Left renal pelvis (tissue), 4 donors: ENCODE results near the gene ATP2B3. TPM values are rescaled to one million over a fixed set of nuclear protein-coding genes. Genes with fewer than 3 reads are reported as not detected.

Source experiments
- DNase-seq, 4 donors: peaks; one replicate each; pipeline ENCODE4 v3.0.0-alpha.2; 2013; ENCODE audit warnings: low read depth in 4 of 4, low spot score in 3 of 4
- polyA plus RNA-seq, 4 donors: library from polyadenylated mRNA; unstranded; fragments of 120-200 nt; gene quantifications; one replicate each; pipeline ENCODE4 v1.2.1, GENCODE V29; 2013; ENCODE audit not compliant: insufficient read length in 4 of 4

ATP2B3 gene
- polyA plus RNA-seq, 4 donors = 0.10 to 0.32 (median 0.22) TPM

GRCh38 chrX:153507484-153508178, 9.8 kb upstream of the ATP2B3 start:
- no peak for DNase-seq

GRCh38 chrX:153509592-153509991, 7.8 kb upstream of the ATP2B3 start:
- no peak for DNase-seq

- DNase-seq = no peak
Measured at GRCh38 chrX:153510383-153510782, 7.1 kb upstream of the ATP2B3 start.

- no peak for DNase-seq
Measured at GRCh38 chrX:153511784-153512500, 5.5 kb upstream of the ATP2B3 start.

GRCh38 chrX:153512501-153512893, 4.9 kb upstream of the ATP2B3 start:
- no peak for DNase-seq

GRCh38 chrX:153513265-153513664, 4.2 kb upstream of the ATP2B3 start:
- no peak for DNase-seq

- DNase-seq = no peak
Measured at GRCh38 chrX:153514259-153514658, 3.2 kb upstream of the ATP2B3 start.

GRCh38 chrX:153515435-153515834, 2.0 kb upstream of the ATP2B3 start:
- DNase-seq = no peak

- DNase-seq = no peak
Measured at GRCh38 chrX:153516073-153516472, 1.4 kb upstream of the ATP2B3 start.

GRCh38 chrX:153517946-153518834, 748 bp downstream of the ATP2B3 start:
- no peak for DNase-seq

- no peak for DNase-seq
Measured at GRCh38 chrX:153519569-153520286, 2.3 kb downstream of the ATP2B3 start.

GRCh38 chrX:153520287-153520917, 3.0 kb downstream of the ATP2B3 start:
- DNase-seq = no peak

GRCh38 chrX:153521034-153521433, 3.6 kb downstream of the ATP2B3 start:
- no peak for DNase-seq

GRCh38 chrX:153522259-153522658, 4.8 kb downstream of the ATP2B3 start:
- no peak for DNase-seq

GRCh38 chrX:153523269-153523668, 5.8 kb downstream of the ATP2B3 start:
- DNase-seq = no peak

GRCh38 chrX:153524234-153524633, 6.8 kb downstream of the ATP2B3 start:
- DNase-seq = no peak

- DNase-seq = no peak
Measured at GRCh38 chrX:153525451-153525850, 8.0 kb downstream of the ATP2B3 start.

GRCh38 chrX:153526042-153526441, 8.6 kb downstream of the ATP2B3 start:
- DNase-seq = no peak

- DNase-seq = no peak
Measured at GRCh38 chrX:153526801-153527200, 9.4 kb downstream of the ATP2B3 start.

GRCh38 chrX:153527208-153527607, 9.8 kb downstream of the ATP2B3 start:
- DNase-seq = no peak
